Right kidney (tissue), 1 donor: ENCODE measurements around the gene SLC19A2.

Source experiments
- DNase-seq: peaks from one replicate; pipeline ENCODE4 v3.0.0-alpha.2; 2016

Gene SLC19A2

DNA sequence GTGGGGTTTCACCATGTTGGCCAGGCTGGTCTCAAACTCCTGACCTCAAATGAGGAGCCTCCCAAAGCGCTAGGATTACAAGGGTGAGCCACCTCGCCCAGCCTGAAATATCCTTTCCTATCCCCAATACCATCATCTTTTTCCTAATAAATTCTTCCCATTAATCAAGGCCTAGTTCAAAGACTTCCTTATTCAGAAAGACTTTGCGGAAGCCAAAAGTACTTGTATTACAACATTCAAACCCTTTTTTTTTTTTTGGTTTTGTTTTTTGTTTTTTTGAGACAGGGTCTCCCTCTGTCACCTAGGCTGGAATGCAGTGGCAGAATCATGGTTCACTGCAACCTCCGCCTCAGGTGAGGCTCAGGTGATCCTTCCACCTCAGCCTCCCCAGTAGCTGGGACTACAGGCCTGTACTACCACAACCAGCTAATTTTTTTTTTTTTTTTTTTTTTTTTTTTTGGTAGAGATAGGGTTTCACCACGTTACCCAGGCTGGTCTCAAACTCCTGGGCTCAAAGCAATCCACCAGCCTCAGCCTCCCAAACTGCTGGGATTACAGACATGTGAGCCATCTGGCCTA lies 7.6 kb downstream of the SLC19A2 start:
- DNase-seq: no peak

DNA sequence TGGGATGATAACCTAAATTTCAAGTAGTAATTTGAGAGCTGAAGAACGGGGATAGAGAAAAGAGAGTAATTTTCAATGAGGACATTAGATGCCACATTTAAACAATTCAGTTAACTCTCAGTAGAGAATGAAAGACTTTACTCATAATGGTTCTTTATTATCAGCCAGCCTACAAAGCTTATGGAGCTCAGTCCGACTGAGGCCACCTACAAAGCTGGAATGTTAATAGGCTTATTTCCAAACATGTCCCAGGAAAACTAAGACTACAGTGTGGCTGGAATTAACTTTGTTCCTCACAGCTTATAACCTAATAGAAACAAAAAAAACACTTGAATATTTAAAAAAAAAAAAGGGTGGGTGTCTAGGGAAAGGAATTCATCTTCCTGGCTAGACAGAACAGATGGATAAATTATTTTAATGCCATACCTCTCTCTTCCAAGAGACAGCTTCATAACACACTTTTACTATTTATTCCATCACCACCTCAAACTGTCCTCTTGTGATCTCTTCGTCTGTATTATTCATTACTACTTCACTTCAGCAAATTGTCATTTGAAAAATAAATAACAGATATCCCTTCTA lies 9.8 kb downstream of the SLC19A2 start:
- DNase-seq: no peak

DNA sequence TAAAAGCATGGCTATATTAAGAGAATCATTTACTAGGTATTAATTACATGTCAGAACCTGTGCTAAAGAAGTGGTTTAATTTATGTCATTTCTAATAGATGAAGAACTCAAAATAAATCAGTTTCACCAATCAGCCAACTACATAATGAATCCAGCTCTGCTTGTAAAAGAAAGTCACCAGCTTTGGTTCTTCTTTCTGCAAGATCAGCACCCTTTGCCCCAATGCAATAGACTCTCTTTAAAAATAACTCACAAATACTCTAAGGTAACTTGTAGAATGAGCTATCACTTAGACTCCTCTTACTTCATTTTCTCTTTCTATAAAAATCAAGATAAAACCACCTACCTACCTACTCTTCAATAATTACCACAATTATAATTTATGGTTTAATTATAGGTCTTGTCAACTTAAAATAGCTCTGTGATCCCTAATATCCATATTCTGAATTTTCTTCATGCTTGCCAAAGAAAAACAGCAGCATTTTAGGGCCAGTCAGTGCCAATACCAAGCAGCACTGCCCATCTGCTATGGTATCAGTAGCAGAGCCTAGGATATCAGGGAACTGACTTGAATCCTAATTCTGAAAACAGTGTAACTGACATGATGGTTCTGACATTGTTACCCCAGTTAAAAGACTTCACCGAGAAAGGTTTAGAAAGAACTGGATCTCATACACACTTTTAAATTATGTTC lies 11.3 kb downstream of the SLC19A2 start:
- no peak for DNase-seq

DNA sequence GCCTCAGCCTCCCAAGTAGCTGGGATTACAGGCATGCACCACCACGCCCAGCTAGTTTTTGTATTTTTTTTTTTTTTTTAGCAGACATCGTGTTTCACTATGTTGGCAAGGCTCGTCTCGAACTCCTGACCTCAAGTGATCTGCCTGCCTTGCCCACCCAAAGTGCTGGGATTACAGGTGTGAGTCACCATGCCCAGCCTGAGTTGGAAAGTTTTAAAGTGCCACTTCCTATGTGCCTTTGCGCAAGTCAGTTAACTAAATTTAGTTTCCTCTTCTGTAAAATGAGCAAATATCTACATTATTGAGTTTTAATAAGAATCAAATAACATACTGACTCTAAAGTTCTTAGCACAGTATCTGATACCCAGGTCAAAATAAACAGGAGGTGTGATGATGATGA lies 12.4 kb downstream of the SLC19A2 start:
- DNase-seq: no peak

DNA sequence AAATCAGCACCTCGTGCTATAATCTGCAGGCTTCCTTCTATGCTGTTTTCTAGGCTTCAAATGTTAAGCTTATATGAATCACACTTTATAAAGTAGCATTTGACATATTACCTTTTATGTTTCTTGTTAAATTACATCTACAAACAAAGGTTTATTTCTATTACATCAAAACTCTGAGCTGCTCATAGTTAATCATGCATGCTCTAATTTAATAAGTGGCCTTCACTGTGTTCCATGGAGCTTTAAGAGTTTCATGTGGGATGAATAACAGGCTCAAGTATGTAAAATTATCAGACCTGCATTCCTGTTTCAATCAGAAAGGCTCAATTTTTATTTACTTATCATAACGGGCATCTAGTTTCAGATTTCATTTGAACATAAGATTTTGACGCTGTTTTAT lies 13.0 kb downstream of the SLC19A2 start:
- no peak for DNase-seq

DNA sequence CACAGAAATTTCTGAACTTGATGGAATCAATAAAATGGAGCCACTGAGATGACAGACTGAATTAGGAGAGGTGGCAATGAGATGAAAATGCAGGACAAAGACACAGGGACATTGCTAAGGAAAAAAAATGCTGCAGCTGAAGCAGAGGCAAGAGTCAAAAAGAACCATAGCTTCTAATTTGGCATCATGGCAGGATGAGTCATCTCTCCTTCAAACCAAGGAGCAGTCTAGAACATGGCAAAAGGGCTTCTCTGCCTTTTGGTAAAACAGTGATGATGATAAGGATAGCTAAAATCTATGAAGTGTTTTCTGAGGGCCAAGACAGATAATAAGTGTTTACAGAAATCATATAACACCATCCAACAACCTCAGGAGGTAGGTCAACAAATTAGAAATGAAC lies 16.8 kb downstream of the SLC19A2 start:
- no peak for DNase-seq

DNA sequence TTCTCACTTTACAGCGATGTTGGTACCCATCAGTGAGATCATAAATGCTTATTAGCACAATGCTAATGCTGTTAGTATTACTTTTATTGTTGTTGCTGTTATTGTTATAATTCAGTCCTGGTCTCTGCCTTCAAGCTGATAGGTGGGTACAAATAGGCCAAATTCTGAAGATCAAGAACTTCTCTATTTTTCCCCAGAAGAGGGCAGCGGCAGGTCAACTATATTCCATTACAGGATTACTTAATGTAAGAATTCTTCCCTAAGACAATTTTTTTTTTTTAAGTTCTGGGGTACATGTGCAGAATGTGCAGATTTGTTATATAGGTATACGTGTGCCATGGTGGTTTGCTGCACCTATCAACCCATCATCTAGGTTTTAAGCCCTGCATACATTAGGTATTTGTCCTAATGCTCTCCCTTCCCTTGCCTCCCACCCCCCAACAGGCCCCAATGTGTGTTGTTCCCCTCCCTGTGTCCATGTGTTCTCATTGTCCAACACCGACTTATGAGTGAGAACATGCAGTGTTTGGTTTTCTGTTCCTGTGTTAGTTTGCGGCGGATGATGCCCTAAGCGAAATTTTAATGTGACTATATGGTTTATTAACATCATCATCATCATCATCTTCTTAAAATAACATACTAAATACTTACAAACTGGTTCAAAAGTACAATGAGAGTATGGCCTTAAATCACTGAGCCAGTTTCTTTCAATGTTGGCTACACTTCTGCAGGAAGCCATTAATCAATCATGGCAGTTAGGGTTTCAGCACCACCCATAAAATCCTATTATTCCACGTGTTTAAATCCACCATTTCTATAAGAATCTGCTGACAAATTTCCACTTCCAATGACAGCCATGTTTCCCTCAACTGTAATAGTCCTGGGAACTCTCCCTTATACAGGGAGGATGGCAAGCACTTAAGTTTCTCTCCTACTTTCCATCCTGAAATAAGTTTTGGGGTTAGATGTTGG lies 19.2 kb downstream of the SLC19A2 start:
- no peak for DNase-seq

DNA sequence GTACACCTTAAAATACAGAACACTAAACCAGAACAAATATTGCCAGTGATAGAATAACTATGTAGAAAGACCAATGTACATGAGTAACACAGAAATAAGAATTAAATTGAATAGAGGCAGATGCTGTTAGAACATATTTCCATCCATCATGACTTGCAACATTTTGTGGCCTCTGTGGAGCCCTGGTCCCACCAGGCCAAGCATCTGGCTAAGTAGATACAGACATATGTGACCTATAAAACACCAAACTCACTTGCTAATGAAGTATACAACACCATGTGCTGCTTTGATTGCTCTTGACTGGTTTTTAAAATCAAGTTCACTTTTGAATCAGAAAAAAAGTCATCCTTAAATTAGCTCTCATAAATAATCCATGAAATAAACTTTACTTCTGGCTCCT lies 20.5 kb downstream of the SLC19A2 start:
- DNase-seq: no peak

DNA sequence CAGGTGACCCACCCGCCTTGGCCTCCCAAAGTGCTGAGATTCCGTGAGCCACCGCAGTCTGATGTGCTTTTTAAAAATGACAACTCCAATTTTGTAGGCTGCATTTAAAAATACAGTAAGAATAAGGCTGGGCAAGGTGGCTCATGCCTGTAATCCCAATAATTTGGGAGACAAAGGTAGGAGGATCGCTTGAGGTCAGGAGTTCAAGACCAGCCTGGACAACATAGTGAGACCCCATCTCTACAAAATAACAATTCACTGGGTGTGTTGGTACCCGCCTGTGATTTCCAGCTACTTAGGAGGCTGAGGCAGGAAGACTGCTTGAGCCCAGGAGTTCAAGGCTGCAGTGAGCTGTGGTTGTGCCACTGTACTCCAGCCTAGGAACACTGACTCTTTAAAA lies 23.4 kb downstream of the SLC19A2 start:
- DNase-seq: no peak

DNA sequence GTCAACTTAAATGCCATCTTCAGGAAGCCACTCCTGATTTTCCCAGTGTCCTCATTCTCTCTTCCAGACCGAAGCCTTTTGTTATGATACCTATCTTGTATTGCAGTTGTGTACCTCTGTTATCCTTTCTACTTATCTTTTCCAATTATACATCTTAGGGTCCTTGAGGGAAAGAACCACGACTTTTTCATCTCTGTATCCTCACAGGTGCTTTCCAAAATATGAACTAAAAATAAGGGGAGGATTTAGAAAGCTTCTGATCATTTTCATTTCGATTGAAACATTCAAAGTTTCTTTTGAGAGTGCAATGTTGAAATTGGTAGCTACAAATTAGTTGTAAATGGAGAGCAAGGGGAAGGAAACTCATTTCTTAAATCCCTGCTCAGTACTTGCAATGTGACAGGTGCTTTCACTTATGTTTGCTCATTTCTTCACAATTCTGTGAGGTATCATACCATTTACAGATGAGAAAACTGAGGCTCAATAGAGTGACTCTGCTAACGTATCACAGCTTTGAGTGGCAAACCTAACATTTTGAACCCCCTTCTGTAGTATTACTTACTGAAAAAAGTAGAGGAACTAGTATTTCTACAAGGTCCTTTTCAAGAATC lies 24.2 kb downstream of the SLC19A2 start:
- no peak for DNase-seq

DNA sequence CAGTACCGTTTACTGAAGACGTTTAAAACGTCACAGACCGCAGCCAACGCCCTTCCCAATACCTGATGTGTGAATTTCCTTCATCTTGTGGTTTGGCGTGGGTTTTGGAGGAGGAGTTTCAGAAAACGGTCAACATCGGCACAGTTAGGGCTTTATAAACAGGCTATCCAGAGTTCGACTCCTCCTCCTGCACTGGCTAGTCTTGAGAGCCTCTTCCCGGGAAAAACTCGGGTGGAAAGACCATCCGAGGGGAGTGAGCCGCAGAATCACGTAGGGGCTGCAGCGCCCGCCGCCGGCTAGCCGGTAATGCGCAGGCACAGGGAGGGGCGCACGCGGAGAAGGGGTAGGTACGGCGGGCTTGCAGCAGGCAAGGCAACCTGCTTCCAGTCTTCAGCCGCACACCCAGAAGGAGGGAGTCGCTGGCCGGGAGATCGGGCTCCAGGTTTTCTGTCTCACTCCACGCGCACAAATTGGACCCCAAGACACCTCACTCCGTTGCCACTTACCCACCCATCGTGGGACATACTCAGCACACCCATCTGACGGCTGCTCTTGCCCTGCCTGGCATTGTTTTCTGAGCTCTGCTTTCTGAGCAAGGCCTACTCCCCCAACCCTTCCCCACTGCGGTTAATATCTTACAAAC lies 25.4 kb downstream of the SLC19A2 start:
- peak; percentile 36 for DNase-seq

DNA sequence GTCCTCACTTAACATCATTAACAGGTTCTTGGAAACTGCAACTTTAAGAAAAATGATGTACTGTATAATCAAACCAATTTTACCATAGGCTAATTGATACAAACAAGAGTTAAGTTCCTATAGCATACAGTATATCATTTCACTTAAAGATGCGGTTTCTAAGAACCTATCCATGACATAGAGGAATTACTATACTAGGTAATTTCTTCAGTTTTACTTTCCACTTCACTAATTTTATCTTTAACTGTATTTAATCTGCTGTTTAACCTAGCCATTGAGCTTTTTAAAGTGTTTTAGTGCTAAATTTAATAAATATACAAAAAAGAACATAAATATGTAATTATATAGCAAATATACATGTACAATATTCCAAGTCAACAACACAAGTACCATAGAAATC lies 28.3 kb downstream of the SLC19A2 start:
- DNase-seq: no peak

DNA sequence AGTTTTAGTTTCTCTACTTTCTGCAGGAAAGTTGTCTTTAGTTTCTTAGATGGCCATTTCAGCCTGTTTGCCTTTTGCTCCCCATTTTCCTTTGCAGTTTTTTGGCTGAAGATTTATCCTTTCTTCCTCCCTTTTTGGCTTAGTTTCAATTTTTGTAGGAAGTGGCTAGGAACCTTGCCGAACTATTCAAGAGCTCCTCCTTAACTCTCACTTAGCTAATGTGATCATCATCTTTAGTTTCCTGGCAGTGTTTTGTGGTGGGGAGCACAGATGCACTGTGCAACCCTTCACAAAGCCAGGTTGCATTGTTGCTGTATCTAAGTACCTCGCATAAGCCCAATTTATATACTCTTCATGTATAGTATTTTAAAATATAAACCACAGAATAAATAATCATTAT lies 29.7 kb downstream of the SLC19A2 start:
- DNase-seq: no peak

DNA sequence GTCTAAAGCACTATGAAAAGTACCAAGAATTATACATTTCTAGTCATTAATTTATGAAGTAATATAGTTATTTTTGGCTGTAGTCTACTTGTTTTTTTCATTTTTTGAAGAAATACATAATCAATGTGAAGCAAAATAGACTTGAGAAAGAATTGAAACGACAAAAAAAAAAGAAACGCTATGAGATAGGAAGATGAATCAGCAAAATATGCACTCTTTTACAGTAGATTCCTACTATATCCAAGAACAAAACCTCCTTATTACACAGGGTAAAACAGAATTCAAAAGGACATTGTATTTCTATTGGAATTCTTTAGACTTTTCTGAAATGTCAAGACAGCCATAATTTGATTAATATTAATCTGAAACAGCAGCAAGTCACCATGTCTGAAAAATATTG lies 32.8 kb downstream of the SLC19A2 start:
- no peak for DNase-seq

DNA sequence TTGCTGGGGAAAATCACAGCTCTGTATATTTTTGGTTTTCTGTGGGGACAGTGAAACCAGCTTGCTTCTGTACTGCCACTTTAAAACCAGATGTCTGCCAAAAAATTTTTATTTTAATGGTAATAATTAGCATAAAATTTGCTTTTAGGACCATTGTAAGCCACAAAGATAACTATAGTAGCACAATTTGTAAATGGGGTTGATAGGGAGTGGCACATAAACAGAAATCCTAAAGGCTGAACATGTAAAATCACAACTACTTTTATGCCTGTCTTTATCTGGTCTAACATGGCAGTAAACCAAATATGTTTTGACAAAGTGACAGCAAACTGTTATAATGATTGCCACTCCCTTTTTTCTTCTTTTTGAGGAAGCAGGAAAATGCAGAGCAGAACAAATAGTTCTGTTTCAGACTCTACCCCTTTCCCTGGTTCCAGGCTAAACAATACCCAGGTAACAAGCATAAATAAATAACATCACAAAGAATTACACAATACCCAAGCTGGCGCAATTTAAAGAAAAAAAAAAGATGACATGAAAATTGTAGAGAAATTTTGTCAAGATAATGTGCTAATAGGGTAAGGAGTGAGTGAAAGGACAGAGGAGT lies 34.4 kb downstream of the SLC19A2 start:
- no peak for DNase-seq

DNA sequence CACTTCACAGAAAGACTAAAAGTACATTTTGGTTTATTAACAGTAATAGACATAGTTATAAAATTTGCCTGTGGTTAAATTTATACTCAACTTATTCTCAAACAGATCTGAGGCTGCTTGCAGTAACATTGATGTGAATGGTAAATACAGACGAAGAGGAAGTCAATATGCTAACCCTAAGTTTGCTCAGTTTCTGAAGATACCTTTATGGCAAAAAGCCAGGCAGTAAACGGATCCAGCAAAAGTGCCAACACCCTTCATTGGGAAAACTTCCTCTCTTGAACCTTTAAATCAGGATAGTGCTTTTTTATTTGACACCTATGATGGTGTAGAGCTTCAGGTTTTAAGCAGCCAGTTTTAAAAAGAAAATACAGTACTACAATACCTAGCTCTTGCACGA lies 41.8 kb downstream of the SLC19A2 start:
- DNase-seq: no peak

DNA sequence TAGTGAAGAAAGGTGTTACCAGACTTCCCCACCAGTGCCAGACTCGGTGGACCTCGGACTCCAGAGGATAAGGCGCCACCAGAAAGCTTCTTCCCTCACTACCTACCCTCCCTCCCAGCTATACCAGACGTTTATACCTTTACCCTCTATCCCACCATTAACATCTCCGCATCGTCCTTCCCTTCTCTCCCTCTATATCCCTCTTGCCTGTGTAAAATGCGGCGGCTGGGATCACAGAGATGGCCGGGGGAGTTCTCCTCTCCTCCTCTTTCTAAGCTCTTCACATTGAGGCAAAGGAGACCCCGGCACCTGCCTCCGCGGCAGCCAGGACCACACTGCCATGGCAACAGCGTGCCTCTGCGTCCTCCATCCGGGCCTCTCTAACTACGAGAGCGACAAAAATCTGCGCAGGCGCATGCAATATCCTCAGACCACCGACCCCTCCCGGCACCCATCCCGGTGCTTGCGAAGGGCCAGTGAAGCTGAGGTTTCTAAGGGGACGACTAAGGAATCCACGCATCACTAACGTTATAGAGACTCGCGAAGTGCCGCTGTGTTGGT lies 58.6 kb downstream of the SLC19A2 start, which contains the start of gene CCDC181:
CCDC181 (minus strand) TSS at position 394 of the 561 bp plus-strand sequence. CDS start 2,547 bp downstream, outside the sequence.
- DNase-seq: peak; percentile 75

DNA sequence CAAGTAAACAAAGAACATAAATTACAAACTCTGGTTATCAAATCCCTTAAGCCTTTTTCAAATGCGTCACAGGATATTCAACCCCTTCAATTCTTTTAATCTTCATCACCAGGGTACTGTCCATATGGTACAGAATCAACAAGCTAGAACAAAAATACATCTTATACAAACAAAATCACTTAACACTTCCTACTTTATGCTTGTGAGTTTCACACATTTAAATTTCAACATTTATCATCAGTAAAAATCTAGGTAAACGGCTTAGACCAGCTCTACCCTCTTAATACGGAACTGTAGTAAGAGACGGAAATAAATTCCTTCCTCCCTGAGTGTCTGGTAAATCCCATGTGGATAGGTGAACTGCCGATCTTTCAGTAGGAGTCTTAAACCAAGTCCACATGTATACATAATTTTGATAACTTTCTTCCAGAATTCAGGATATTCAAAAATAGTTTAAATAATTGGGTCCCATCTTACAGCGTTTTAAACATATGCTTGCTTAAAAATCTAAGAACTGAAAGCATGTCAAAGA lies 59.5 kb downstream of the SLC19A2 start:
- no peak for DNase-seq

DNA sequence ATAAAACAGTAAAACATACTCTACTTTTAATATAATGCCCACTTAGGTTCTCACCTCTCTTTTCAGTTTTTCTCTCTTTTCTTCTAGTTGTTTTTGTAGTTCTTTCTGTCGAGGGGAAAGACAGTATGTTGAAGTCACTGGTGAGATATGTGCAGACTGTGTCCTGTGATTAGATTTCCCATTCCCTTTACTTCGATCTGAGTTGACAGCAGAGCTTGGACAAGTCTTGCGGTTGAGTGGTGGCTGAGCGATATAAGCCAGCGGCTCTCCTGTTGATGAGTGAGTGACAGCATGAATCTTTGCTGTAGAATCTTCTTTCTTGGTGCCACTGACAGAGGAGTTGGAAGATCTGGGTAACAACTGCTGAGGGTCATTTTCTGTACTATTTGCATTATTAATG lies 64.4 kb downstream of the SLC19A2 start:
- no peak for DNase-seq

DNA sequence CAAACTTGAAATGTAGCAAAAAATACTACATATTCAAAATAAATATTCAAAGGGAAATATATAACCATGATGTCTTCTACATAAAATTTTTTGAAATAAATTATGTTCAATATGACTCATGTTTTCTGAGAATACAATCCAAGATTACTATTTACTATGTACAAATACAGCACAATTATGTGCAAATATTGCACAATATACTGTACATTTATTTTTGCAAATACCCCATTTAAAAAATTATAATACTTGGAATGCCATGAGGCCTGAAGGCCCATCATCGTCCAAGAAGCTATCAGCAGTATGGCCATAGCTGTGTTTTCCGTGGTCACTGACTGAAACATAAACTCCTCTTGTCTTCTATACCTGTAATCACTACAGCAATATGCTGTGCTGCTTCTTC lies 70.8 kb downstream of the SLC19A2 start:
- DNase-seq: no peak
